NCI-H2196 (cell line): ENCODE results near the gene MYLK4.

Experiments
- DNase-seq: peaks from one replicate; lab custom pipeline; 2025; ENCODE audit not compliant: unreplicated experiment; lab: John Stamatoyannopoulos, UW

The MYLK4 gene

DNA sequence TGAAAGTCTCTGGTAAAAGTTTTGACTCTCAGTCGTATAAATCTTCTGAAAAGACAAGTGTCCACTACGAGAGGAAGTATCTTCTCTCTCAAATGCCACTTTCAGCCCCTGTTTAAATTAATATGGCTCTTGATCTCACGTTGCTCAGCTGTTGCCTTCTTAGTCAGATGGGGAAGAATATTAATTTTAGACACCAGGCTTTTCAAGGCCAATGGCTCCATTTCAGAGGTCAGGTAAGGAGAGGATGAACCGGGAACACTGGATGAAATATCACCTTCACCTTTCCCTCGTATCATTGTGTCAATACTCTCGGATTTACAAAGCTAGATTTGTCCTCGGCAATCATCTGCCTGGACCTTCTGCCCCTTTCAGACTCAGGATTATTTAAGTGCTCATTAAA lies at the start of gene MYLK4:
Gene MYLK4, minus strand, starts transcription at position 91 of the 400 bp plus-strand sequence. CDS start 1,628 bp downstream, outside the sequence.
- no peak for DNase-seq

DNA sequence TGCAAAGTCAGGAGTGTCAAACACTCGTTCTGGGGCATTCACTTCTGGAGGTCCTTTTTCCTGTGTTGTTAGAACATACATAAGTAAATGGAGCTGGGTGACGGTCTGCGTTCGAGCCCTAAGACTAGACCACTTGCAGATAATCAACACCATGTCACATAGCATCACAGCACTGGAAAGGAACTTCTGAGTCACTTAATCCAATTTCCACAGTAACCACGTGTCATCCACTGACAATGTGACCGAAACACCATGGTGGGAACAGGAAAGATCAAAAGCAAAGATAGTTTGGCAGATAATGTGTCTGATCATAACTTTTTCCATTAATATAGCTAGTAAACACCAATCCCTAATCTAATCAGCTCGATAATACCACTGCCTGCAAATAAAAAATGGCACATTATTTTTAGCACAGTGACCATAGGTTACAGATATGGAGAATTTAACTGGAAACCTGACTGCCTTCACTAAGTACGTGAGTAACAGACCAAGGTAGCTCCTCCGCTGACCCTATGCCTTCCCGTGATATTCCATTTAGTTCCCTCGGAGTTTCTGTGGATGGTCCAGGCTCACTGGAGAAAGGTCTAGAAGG lies 49.3 kb upstream of the MYLK4 start:
- no peak for DNase-seq

DNA sequence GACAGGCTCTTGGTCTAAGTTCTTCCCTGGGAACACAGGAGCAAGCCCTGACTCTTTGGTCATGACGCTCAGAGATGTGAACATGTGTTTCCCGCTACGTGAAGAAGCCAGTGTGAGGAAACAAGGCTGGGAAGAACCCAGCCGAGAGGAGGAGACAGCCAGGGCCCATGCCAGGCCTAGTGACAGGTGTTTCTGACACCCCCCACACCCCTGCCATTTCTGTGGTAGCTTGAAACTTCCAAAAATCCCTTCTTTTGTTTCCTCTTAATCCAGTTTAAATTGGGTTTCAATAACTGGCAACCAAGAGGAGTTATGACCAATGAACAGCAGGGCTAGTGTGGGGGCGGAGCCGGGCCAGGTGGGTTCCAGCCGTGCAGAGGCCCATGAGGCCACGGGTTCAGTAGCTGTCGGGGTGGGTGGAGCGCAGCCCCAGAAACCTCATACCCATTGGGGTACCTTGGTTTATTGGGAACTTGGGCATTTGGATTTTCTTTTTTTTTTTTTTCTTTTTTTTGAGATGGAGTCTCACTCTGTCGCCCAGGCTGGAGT lies 47.9 kb upstream of the MYLK4 start:
- DNase-seq = no peak

DNA sequence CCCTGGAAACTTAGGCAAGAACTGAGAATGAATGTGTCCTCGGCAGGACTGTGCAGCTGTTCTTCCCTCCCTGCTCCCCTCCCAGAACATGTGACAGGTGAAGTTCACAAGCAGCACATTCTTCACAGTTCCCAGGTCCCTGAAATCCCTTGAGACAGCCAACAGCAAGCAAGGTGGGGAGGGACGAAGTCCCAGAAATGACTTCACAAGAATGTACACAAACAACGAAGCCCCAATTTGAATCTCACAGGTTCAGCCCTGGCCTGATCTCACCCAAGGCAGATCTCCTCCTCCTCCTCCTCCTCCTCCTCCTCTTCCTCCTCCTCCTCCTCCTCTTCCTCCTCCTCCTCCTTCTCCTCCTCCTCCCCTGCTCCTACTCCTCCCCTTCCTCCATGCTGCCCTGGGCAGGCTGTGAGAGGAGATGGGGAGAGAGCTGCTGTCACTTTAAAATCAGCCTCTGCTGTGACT lies 46.9 kb upstream of the MYLK4 start:
- no peak for DNase-seq

DNA sequence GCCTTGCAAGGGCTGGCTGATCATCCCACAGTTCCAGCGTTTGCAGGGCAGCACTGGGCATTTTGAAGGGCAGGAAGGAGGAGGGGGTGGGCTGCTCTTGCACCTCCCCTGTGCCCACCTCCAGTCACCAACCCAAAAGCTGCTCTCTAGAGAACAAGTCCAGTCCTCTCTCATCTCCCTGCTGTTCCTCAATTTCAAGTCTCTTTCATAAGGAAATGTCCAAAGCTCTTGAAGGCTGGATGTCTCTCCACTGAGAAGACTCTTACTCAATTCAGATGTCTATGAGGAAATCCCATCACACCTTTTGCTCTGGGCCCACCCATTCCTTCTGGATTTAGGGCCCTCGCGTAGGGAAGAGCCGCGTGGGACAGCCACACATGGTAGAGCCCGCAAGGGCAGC lies 46.1 kb upstream of the MYLK4 start:
- no peak for DNase-seq

DNA sequence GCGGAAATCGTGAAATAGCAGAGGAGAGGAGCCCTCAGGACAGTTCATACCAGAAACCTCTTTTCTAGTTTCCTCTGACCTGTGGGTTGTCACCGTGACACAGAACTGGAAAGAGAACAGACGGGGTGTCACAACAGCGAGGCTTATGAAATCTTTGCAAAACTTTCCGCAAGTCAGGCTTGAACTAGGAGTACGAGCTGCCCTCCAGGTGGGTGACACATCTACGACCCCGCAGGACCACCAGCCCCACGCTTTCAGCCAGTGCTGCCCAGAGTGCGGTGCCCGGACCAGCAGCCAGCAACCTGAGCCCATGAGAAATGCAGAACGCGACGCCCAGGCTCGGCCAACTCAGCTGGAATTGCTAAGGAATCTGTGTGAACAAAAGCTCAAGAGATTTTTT lies 45.2 kb upstream of the MYLK4 start:
- DNase-seq = no peak

DNA sequence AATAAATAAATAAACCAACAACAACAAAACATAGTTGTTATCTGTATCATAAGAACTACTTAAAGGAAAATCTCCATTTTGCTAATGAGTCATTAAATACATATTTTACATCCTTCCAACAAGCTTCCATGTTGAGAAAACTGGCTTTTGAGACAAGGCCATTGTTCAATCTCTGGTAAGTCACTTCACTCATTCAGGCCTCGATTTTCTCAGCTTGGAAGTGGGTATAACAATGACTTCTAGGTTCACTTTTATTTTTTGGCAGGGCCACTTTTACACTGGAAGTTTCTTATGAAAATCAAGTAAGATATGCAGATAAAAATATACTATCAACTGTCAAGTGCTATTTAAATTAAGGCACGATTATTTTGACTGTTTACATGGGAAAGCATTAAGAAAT lies 44.4 kb upstream of the MYLK4 start:
- no peak for DNase-seq

DNA sequence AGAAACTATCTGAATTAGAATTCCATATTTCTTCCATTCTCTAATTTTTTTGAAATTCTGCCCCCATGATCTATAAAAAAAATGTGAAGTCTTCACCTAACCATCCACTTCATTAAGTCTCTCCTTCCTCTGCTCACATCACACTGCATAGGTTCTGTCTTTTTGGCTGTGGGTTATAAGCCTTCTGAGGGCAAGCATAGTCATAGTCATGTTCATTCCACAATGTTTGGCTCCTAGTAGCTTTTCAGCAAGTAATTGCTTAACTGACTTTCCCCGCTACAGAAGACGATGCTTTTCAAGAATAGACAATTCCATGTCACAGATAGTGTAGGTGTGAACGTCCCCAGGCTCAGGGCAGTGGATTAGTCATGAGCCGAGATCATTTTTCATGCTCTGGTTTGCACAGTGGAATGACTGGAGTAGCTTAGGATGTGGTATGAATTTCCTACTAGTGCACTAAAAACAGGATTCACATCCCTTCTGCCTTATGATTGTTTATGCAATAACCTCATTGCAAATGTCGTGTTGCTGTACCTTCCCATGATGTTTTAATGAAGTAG lies 43.5 kb upstream of the MYLK4 start:
- no peak for DNase-seq

DNA sequence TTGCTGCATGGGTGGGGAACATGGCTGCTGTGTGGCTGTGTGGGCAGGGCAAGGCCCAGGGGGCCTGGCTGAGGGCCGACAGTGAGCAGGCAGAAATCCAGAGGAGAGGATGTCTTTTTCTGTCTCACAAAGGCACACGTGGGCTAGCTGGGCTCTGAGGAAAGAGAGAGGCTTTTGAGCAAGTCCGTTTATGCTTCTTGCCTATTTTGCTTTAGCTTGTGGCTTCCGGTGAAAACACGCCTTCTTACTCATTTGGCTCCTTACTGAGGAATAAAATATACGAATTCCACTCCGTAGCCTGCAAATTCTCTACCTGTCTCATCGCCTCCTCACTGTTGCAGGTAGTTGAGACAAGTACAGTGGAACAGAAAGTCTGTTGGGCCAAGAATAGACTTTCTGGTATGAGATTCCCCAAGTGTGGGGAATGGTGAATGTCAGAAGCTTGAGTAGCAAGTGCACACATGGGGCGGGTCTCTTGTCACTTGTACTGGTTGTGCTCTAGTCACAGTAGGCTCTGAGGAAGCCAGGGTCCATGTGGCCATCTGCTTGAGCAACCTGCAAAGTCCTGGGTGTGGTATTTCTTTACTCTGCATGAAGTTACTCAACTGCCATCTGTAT lies 42.9 kb upstream of the MYLK4 start:
- DNase-seq = no peak

DNA sequence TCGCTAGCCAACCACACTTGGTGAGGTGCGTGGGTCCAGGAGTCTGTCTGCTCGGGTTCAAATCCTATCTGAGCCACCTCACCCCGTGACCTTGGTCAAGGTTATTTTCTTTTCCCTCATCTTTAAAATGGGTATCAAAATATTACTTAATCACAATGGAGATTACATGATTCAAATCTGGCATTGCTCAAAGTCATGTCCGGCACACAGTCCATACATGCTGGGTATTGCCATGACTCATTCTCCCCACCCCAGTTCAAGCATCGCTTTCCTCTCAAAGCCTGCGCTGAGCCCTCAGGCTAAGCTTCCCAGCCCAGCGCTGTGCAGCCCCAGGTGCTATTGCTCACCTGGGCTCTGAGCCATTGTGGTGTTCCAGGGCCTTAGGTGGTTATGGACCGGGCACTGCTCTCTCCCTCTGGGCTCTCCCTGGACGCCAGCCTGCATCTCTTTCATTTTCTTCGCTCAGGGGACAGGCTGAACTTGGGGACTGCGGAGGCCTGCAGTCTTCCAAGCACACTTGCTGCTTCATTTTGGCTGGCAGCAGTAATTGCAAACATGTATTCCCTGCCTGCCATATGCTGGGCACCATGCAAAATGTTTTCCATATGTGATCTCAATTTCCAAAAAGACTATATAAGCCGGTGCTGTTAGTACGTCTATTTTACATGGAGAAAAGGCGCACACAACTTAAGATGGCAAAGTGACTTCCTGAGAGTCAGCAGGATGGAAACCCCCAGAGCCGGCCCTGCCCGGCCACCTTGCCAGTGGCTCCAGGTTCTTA lies 41.8 kb upstream of the MYLK4 start:
- DNase-seq = no peak

DNA sequence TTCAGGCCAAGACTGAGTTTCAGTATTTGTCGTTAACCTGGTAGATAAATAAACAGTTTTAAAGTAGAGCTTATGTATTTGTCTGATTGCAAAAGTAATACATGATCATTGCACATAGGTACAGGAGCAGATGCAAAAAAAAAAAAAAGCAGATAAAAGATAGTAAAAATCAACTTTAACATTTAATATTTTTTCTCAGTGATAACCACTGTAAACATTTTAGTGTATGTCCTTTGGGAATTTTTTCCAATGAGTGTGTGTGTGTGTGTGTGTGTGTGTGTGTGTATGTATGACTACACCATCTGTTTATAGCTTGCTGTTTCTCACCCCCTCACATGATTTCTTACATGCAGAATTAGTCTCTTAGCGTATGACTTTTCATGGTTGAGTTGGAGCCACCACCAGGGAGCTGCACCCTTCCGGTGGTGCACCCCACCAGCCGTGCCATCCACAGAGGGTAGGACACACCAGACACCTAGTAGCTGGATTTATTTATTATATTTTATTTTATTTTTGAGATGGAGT lies 40.8 kb upstream of the MYLK4 start:
- no peak for DNase-seq

DNA sequence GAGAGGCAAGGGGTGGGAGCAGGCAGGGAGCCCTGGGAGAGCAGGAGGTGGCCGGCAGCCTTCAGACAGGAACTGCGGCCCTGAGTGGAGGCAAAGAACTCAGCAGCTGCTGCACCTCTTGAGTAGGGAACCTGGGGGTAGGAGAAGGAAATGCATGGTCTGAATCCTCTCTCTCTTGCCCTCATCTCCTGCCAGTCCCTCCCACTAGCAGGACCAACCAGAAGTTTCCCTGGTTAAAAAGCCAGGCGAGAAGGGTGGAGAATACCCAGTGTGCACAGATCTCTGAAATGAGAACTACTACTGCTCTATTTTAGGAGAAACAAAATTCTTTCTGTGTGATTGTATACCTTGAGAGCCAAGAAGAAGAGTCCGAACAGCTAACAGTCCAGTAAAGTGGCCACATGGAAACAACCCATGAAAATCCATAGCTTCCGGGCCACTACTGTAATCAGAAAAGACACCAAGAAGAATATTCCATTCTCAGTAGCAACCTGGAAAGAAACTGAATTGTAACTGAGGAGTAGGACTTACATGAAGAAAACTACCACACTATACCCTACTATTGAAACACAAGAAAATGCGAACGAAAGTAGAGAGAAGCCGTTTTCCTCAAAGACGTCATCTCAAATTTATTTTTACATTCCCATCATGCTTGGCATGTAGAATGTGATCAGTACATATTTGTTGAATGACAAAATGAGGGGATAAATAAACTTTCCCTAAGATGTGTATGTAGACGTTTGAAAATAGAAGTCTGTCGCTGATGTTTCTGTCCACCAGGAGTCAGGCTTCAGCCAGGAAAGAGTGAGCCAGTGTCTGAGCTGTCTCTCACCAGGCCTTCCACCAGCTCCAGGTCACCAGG lies 40.1 kb upstream of the MYLK4 start:
- DNase-seq = peak; percentile 66

DNA sequence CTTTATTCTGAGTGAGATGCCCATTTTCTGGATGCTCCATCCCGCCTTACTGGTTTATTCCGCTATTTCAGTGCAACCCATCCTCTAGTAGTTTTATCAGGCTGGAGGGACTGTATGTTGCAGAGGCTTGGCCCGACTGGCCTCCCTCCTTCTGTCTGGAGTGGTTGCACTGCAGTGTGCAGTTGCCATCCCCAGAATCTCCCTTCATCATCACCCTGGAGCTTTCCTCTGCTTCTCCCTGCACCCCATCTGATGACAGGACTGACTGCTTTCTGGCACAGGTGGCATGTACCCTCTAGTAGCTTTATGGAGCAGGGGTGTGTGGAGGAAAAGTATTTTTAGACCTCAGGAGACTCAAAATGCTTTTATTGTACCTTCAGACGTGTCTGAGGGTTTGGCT lies 35.5 kb upstream of the MYLK4 start:
- DNase-seq = no peak

DNA sequence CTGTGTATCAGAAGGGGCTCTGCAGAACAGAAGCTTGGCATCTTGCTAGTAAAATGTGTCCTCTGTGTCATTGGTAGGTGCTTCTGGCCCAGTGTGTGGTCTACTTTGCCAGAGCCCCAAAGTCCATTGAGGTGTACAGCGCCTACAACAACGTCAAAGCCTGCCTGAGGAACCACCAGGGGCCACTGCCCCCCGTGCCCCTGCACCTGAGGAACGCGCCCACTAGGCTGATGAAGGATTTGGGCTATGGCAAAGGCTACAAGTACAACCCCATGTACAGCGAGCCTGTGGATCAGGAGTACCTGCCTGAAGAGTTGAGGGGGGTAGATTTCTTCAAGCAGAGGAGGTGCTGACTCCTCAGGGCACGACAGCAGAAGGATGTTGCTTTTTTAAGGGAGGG lies 34.2 kb upstream of the MYLK4 start:
- no peak for DNase-seq

DNA sequence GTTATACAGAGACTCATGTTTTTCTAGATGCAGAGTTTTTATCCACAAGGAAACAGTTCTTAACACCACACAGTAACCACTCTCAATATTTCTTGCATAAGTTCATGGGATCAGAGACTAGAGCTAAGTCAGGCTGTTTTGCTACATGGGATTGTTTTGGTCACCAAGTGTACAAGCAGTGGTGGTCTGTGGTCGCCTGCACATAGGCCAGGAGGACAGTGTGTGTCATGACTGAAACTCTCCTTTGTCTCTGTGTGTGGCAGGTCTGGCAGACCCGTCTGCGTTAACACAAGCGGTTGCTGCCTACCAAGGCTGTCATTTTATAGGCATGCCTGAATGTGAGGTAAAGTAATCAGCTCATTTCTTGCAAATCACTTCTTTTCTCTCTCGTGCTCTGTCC lies 33.3 kb upstream of the MYLK4 start:
- no peak for DNase-seq

DNA sequence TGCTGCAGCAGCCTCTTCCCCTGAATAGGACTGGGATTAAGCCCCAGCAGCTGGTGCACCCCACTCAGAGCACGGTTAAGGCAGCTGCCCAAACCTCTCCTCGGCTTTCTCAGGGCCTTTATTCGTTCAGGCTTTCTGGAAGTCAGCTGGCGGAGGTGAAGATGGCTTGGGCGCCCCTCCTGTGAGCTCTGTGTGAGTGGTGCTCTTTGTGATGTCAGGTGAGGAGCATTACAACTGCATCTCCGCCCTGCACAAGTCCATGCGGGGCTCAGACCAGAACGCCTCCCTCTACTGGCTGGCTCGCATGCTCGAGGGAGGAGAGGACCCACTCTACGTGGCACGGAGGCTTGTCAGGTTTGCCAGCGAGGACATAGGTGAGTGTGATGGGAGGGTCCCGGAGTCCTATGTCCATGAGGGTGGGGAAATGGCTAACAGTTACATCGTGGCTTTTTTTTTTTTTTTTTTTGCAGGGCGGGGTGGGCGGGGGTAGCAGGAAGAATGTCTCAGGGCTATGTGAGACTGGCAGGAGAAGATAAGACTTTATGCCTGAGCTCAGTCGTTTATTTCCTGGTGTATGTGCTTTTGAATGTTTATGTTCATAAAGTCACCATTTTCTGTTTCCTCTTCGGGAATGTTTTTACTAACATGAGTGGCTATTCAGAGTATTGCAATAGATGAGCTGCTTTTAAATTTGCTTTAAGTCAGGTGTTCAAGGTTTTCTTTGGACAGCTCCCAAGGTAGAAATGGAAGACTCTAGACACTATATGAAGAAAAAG lies 32.7 kb upstream of the MYLK4 start:
- no peak for DNase-seq

DNA sequence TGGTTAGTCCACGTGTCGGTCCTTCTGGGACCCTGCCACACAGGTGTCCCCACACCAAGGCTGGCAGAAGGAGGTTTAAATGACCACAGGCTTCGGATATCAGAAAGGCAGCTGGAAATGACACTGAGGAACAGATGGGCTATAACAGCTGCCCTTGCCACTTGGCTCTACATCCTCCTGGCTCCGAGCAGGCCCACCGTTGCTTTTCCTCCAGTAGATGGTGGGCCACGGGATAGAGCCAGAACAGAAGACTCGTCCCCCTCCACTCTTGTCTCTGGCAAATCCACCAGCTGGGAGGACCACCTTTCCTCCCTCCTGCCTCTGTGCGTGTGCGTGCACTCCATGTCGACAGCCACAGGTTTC lies 32.1 kb upstream of the MYLK4 start:
- DNase-seq = no peak

DNA sequence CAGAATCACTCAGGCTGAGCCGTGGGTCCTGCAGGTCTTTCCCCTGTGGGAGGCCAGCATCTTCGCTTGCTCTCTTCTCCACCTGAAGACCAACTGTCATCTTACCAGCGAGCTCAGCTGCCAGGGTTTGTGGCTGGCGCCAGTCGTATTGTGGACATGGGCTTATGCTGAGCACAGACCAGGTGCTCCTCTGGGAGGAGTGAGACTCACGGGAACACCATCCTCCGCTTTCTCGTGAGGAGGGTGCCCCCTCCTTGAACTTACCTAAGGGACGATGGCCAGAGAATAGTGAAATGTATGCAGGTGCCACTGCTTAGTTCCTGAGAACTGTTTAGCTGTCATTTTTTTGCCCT lies 31.6 kb upstream of the MYLK4 start:
- DNase-seq = no peak

DNA sequence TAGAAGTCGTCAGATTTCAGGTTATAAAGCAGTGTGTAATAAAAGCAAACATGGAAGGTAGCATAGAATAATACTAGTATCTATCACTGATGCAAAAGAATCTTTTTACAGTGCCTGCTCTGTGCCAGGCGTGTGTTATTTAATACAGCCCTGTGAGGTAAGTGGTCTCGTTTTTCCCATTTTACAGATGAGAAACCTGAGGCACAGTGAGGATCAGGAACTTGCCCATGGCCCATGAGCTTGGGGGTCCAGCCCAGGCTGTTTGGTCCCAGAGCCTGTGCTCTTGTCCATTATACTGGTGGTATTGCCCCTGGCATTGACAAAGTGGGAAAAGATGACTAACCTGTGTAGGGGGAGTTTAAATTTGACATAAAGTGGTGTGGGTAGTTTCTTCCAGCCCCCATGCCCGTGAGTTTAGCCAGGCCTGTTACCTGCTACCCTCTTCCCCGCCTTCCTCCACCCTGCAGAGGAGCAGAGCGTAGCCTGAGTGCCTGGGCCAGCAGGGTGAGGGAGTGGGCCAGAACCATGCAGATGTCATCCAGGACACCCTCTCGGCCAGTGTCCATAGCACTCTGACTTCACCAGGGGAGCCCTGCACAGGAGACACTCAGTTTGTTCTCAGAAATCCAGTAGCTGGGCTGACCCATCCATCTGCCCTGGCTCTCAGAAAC lies 31.1 kb upstream of the MYLK4 start:
- no peak for DNase-seq
